Measurements from ENCODE around the gene FBXO34. TPM values are rescaled to one million over a fixed set of nuclear protein-coding genes. Genes with fewer than 3 reads are reported as not detected.
A peak's percentile ranks its signal among the peaks of the same experiment; 100 is the strongest.

FBXO34 gene
- total and polyA plus RNA-seq, 2 of the 13 experiments (the other 11 are each of a cell fraction or from before 2014, with no cell fraction given), result 8.8 to 13.5 TPM

DNA sequence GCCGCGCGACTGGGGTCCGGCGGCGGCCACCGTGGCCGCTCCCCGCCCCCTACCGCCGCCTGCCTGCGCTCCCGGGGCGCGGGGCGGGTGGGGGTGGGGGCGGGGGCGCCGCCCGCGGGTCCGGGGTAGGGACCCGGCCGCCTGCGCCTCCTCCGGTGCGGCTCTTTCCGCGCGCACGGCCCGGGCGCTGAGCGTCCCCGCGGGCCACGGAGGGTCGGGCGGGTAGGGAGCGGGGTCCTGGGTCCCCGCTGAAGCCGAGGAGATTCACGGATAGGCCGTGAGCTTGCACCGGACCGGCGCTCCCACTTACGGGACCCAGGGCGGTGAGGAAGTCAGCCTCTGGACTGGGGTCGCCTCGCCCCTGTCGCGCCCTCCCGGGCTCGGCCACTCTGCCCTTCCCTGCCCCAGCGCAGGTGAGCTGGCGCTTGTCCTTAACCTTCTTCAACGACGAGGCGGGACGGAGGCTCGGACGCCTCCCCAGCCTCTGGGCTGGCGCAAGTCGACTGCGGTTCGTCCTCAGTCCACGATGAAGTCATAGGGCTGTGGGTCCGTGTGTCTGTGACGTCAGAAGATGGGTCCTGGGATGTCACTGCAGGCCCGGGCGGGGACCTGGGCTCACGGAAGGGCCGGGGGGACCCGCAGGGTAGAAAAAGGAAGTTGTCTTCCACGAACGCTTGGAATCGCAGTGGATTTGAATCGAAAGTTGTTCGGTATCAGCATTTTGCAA, 514 bp downstream of the FBXO34 start (continued):
- TF ChIP-seq, protein P1, sequence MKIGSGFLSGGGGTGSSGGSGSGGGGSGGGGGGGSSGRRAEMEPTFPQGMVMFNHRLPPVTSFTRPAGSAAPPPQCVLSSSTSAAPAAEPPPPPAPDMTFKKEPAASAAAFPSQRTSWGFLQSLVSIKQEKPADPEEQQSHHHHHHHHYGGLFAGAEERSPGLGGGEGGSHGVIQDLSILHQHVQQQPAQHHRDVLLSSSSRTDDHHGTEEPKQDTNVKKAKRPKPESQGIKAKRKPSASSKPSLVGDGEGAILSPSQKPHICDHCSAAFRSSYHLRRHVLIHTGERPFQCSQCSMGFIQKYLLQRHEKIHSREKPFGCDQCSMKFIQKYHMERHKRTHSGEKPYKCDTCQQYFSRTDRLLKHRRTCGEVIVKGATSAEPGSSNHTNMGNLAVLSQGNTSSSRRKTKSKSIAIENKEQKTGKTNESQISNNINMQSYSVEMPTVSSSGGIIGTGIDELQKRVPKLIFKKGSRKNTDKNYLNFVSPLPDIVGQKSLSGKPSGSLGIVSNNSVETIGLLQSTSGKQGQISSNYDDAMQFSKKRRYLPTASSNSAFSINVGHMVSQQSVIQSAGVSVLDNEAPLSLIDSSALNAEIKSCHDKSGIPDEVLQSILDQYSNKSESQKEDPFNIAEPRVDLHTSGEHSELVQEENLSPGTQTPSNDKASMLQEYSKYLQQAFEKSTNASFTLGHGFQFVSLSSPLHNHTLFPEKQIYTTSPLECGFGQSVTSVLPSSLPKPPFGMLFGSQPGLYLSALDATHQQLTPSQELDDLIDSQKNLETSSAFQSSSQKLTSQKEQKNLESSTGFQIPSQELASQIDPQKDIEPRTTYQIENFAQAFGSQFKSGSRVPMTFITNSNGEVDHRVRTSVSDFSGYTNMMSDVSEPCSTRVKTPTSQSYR (CRISPR knock-in tag; IDR thresholded peaks at IDR 0.05; ENCODE audit: borderline replicate concordance), result no peak
- no peak for TF ChIP-seq ZNF777 (CRISPR knock-in tag; IDR thresholded peaks at IDR 0.05)
- no peak for TF ChIP-seq NFIC (IDR thresholded peaks at IDR 0.05; ENCODE audit: low read length)
- TF ChIP-seq ARNT (IDR thresholded peaks at IDR 0.05), result no peak
- no peak; the same call in 1 of the 2 replicates for TF ChIP-seq MTA1 (CRISPR knock-in tag; IDR thresholded peaks at IDR 0.05; ENCODE audit: borderline replicate concordance)
- TF ChIP-seq, protein P2, sequence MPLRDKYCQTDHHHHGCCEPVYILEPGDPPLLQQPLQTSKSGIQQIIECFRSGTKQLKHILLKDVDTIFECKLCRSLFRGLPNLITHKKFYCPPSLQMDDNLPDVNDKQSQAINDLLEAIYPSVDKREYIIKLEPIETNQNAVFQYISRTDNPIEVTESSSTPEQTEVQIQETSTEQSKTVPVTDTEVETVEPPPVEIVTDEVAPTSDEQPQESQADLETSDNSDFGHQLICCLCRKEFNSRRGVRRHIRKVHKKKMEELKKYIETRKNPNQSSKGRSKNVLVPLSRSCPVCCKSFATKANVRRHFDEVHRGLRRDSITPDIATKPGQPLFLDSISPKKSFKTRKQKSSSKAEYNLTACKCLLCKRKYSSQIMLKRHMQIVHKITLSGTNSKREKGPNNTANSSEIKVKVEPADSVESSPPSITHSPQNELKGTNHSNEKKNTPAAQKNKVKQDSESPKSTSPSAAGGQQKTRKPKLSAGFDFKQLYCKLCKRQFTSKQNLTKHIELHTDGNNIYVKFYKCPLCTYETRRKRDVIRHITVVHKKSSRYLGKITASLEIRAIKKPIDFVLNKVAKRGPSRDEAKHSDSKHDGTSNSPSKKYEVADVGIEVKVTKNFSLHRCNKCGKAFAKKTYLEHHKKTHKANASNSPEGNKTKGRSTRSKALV (CRISPR knock-in tag; IDR thresholded peaks at IDR 0.05), result no peak
- TF ChIP-seq ZNF460 (CRISPR knock-in tag; IDR thresholded peaks at IDR 0.05; ENCODE audit: borderline replicate concordance), result no peak
- no peak for TF ChIP-seq SOX13 (IDR thresholded peaks at IDR 0.05)
- no peak for TF ChIP-seq SOX13 (CRISPR knock-in tag; conservative IDR thresholded peaks at IDR 0.05 in 1 of 2, IDR thresholded peaks at IDR 0.05 in 1 of 2)
- TF ChIP-seq ZNF747 (CRISPR knock-in tag; IDR thresholded peaks at IDR 0.05; ENCODE audit: borderline replicate concordance), result 0 out of 2 replicates have a peak, but pooled peaks have one; percentile 44
- TF ChIP-seq, protein P3, sequence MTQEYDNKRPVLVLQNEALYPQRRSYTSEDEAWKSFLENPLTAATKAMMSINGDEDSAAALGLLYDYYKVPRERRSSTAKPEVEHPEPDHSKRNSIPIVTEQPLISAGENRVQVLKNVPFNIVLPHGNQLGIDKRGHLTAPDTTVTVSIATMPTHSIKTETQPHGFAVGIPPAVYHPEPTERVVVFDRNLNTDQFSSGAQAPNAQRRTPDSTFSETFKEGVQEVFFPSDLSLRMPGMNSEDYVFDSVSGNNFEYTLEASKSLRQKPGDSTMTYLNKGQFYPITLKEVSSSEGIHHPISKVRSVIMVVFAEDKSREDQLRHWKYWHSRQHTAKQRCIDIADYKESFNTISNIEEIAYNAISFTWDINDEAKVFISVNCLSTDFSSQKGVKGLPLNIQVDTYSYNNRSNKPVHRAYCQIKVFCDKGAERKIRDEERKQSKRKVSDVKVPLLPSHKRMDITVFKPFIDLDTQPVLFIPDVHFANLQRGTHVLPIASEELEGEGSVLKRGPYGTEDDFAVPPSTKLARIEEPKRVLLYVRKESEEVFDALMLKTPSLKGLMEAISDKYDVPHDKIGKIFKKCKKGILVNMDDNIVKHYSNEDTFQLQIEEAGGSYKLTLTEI (CRISPR knock-in tag; conservative IDR thresholded peaks at IDR 0.05), result no peak
- TF ChIP-seq GATA4 (IDR thresholded peaks at IDR 0.05; ENCODE audit: borderline replicate concordance, low read depth), result no peak
- TF ChIP-seq RAD51 (IDR thresholded peaks at IDR 0.05; ENCODE audit: borderline replicate concordance), result no peak
- no peak for TF ChIP-seq TOPORS (CRISPR knock-in tag; IDR thresholded peaks at IDR 0.05)
- TF ChIP-seq, protein P4, sequence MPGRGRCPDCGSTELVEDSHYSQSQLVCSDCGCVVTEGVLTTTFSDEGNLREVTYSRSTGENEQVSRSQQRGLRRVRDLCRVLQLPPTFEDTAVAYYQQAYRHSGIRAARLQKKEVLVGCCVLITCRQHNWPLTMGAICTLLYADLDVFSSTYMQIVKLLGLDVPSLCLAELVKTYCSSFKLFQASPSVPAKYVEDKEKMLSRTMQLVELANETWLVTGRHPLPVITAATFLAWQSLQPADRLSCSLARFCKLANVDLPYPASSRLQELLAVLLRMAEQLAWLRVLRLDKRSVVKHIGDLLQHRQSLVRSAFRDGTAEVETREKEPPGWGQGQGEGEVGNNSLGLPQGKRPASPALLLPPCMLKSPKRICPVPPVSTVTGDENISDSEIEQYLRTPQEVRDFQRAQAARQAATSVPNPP (CRISPR knock-in tag; IDR thresholded peaks at IDR 0.05), result no peak
- TF ChIP-seq TBX2 (CRISPR knock-in tag; IDR thresholded peaks at IDR 0.05; ENCODE audit: borderline replicate concordance), result 0 out of 2 replicates have a peak, but pooled peaks have one; percentile 28
- peak; percentile 36; the same call in 1 of the 2 replicates for TF ChIP-seq ISL2 (CRISPR knock-in tag; IDR thresholded peaks at IDR 0.05)
- no peak for TF ChIP-seq KLF13 (CRISPR knock-in tag; IDR thresholded peaks at IDR 0.05)
- TF ChIP-seq MEIS1 (CRISPR knock-in tag; IDR thresholded peaks at IDR 0.05; ENCODE audit: borderline replicate concordance), result no peak
- 0 out of 2 replicates have a peak, but pooled peaks have one; percentile 50 for TF ChIP-seq ZNF138 (CRISPR knock-in tag; IDR thresholded peaks at IDR 0.05; ENCODE audit: low read depth)
- TF ChIP-seq JUN (CRISPR knock-in tag; IDR thresholded peaks at IDR 0.05), result no peak
- no peak for TF ChIP-seq SMAD1 (CRISPR knock-in tag; IDR thresholded peaks at IDR 0.05; ENCODE audit: borderline replicate concordance, low read depth)
- TF ChIP-seq SMARCE1 (IDR thresholded peaks at IDR 0.05; ENCODE audit: borderline replicate concordance), result no peak

Measured in HepG2 (cell line).